Measurements from ENCODE around the gene ALG8. TPM values are rescaled to one million over a fixed set of nuclear protein-coding genes. Genes with fewer than 3 reads are reported as not detected.

Gene ALG8
- polyA plus RNA-seq, 1 donor (not counting 4 experiments of a cell fraction or from before 2014, with no cell fraction given): 71.8 TPM

DNA sequence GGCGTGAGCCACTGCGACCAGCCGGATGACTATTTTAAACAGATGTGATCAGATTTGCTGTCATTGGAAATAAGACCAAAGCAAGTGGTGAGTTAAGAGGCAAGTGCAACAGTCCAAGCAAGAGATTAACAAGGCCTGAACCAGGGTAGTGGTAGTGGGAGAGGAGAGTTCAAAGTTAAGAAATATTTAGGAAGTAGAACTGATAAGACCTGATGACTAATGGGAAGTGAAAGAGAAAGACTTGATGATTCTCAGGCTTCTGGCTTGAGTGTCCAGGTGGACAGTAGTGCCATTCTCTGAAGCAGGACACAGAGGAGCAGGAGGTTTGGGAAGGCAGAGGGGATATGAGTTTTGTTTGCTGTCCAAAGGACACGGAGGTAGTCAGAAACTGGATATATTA lies 67.0 kb downstream of the ALG8 start:
- H3K27me3 ChIP-seq (ENCODE audit: control insufficient read depth, extremely low read depth, insufficient read depth, low read length): no peaks in the 10 kb centered on the region
- H3K9me3 ChIP-seq (ENCODE audit: control insufficient read depth, low read depth, low read length): no peaks in the 10 kb centered on the region
- TF ChIP-seq, protein P1, sequence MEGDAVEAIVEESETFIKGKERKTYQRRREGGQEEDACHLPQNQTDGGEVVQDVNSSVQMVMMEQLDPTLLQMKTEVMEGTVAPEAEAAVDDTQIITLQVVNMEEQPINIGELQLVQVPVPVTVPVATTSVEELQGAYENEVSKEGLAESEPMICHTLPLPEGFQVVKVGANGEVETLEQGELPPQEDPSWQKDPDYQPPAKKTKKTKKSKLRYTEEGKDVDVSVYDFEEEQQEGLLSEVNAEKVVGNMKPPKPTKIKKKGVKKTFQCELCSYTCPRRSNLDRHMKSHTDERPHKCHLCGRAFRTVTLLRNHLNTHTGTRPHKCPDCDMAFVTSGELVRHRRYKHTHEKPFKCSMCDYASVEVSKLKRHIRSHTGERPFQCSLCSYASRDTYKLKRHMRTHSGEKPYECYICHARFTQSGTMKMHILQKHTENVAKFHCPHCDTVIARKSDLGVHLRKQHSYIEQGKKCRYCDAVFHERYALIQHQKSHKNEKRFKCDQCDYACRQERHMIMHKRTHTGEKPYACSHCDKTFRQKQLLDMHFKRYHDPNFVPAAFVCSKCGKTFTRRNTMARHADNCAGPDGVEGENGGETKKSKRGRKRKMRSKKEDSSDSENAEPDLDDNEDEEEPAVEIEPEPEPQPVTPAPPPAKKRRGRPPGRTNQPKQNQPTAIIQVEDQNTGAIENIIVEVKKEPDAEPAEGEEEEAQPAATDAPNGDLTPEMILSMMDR (optimal IDR thresholded peaks at IDR 0.05 in 1 of 3, IDR thresholded peaks at IDR 0.05 in 1 of 3, conservative IDR thresholded peaks at IDR 0.05 in 1 of 3; ENCODE audit: extremely low read depth in 1 of 3, insufficient read depth in 2 of 3, low read length in 3 of 3): no peak
- TF ChIP-seq EZH2 (IDR thresholded peaks at IDR 0.05; ENCODE audit: low read length): no peak
- no peak overlapping the region for H3K27ac ChIP-seq (ENCODE audit: control insufficient read depth, insufficient read depth, low read length)
- no peak overlapping the region for H2AFZ ChIP-seq (ENCODE audit: control insufficient read depth, low read length)
- peaks cover 5% of the 10 kb centered on the region for H3K9me1 ChIP-seq (ENCODE audit: control insufficient read depth, extremely low read depth, insufficient read depth, low read length)
- H3K4me1 ChIP-seq (ENCODE audit: control insufficient read depth, extremely low read depth, insufficient read depth, low read length): no peaks in the 10 kb centered on the region
- no peak overlapping the region for H3K4me3 ChIP-seq (ENCODE audit: control insufficient read depth in 2 of 3, extremely low read depth in 1 of 3, insufficient read depth in 2 of 3, low read depth in 1 of 3, low read length in 3 of 3)
- FAIRE-seq: no peak
- no peak overlapping the region for H3K4me2 ChIP-seq (ENCODE audit: control insufficient read depth, extremely low read depth, insufficient read depth, low read depth, low read length)
- H3K9ac ChIP-seq (ENCODE audit: control insufficient read depth, extremely low read depth, insufficient read depth, low read length): no peak overlapping the region
- no peak for DNase-seq (ENCODE audit: low read depth, low spot score)
- peaks cover 8 to 14% of the 10 kb centered on the region in 2 experiments for H3K36me3 ChIP-seq (ENCODE audit: control insufficient read depth in 2 of 2, extremely low read depth in 1 of 2, insufficient read depth in 2 of 2, low read length in 2 of 2)
- peaks cover 49% of the 10 kb centered on the region for H3K79me2 ChIP-seq (ENCODE audit: control insufficient read depth, insufficient read depth, low read length)
- H4K20me1 ChIP-seq (ENCODE audit: control insufficient read depth, extremely low read depth, insufficient read depth, low read length): peaks cover 5% of the 10 kb centered on the region
- dilution Hi-C loops (cut with MboI; ENCODE audit: extremely low pct_ligation_motif_present, low sequenced_read_pairs): no loop called here

DNA sequence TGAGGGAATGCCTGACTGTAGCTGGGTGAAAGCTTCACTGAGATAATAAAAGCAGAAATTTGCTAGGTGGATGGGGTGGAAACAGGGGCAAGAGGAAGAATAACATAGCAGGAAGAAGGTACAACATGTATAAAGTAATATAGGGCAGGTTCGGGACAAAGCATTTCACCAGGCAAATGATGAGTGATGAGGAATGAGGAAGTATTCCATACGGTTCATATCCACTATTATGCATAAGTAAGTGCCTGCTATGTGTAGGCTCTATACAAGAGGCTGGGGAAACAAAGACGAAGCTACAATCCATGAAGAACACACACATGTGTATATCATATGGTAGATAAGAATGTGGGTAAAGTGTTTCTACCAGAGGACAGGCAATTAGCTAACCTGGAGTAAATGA lies 67.7 kb downstream of the ALG8 start:
- no peak overlapping the region for H3K4me2 ChIP-seq (ENCODE audit: control insufficient read depth, extremely low read depth, insufficient read depth, low read depth, low read length)
- H3K36me3 ChIP-seq (ENCODE audit: control insufficient read depth in 2 of 2, extremely low read depth in 1 of 2, insufficient read depth in 2 of 2, low read length in 2 of 2): peaks cover 10 to 14% of the 10 kb centered on the region in 2 experiments
- DNase-seq (ENCODE audit: low read depth, low spot score) (no peak), FAIRE-seq (no peak)
- peaks cover 5% of the 10 kb centered on the region for H4K20me1 ChIP-seq (ENCODE audit: control insufficient read depth, extremely low read depth, insufficient read depth, low read length)
- H3K79me2 ChIP-seq (ENCODE audit: control insufficient read depth, insufficient read depth, low read length): peaks cover 42% of the 10 kb centered on the region
- TF ChIP-seq EZH2 (IDR thresholded peaks at IDR 0.05; ENCODE audit: low read length): no peak
- TF ChIP-seq, protein P1 (optimal IDR thresholded peaks at IDR 0.05 in 1 of 3, IDR thresholded peaks at IDR 0.05 in 1 of 3, conservative IDR thresholded peaks at IDR 0.05 in 1 of 3; ENCODE audit: extremely low read depth in 1 of 3, insufficient read depth in 2 of 3, low read length in 3 of 3): no peak
- dilution Hi-C loops (cut with MboI; ENCODE audit: extremely low pct_ligation_motif_present, low sequenced_read_pairs): no loop called here
- H3K27me3 ChIP-seq (ENCODE audit: control insufficient read depth, extremely low read depth, insufficient read depth, low read length): no peaks in the 10 kb centered on the region
- no peak overlapping the region for H2AFZ ChIP-seq (ENCODE audit: control insufficient read depth, low read length)
- H3K4me3 ChIP-seq (ENCODE audit: control insufficient read depth in 2 of 3, extremely low read depth in 1 of 3, insufficient read depth in 2 of 3, low read depth in 1 of 3, low read length in 3 of 3): no peak overlapping the region
- no peak overlapping the region for H3K27ac ChIP-seq (ENCODE audit: control insufficient read depth, insufficient read depth, low read length)
- no peaks in the 10 kb centered on the region for H3K4me1 ChIP-seq (ENCODE audit: control insufficient read depth, extremely low read depth, insufficient read depth, low read length)
- no peaks in the 10 kb centered on the region for H3K9me3 ChIP-seq (ENCODE audit: control insufficient read depth, low read depth, low read length)
- H3K9me1 ChIP-seq (ENCODE audit: control insufficient read depth, extremely low read depth, insufficient read depth, low read length): peaks cover 4% of the 10 kb centered on the region
- H3K9ac ChIP-seq (ENCODE audit: control insufficient read depth, extremely low read depth, insufficient read depth, low read length): no peak overlapping the region

All from keratinocyte (primary cell).